Measurements from ENCODE around the gene ACTA1. TPM values are rescaled to one million over a fixed set of nuclear protein-coding genes. Genes with fewer than 3 reads are reported as not detected.
"Not testable (repeated sequence)": the region's sequence is repeated elsewhere in the genome, so short reads cannot be mapped to it uniquely, and the experiment has no call there.

ACTA1 gene
- total RNA-seq, 1 donor, result not detected

DNA sequence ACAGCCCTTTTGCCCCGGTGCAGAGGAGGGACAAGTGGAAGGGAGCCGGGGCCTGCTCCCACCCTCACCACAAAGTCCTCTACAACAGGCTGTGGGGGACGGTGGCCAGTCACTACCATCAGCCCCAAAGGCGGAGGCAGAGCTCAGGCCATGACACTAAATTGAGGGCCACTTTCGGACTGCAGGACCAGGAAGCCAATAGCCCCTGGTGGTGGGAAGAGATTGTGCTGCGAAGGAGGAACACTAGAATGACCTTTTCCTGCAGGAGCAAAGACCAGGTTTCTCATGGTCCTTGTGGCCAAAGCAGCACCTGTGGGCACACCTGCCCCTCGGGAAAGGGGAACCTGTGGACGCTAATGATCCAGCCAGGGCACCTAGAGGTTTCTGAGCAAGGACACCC is 30.3 kb downstream of the ACTA1 start:
- no peak for DNase-seq (ENCODE audit: low read depth)
- no peak overlapping the region for H3K4me3 ChIP-seq (ENCODE audit: low read depth, low read length)
- no peak for TF ChIP-seq CTCF (IDR thresholded peaks at IDR 0.05; ENCODE audit: insufficient read depth, low read length)

DNA sequence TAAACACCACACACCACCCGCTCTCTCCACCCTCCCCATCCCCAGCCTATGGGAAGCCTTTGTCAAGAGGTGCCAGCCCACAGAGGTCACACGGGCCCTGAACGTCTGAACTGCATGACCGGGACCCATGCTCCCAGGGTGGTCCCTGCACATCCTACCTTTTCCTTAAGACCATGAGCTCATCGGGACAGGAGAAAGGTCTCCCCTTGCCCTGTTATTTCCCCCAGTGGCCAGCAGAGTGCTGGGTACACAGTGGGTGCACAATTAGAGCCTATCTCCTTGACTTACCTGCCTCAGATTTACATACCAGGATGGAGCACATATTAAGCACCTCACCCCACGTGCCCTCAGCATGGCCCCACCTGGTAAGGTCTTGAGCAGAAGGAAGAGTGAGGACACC is 30.9 kb downstream of the ACTA1 start:
- no peak overlapping the region for H3K4me3 ChIP-seq (ENCODE audit: low read depth, low read length)
- TF ChIP-seq CTCF (IDR thresholded peaks at IDR 0.05; ENCODE audit: insufficient read depth, low read length), result no peak
- no peak for DNase-seq (ENCODE audit: low read depth)

- DNase-seq (ENCODE audit: low read depth); H3K4me3 ChIP-seq (ENCODE audit: low read depth, low read length): not testable (repeated sequence)
These were observed 31.6 kb downstream of the ACTA1 start for GRCh38 chr1:229402329-229402728.

DNA sequence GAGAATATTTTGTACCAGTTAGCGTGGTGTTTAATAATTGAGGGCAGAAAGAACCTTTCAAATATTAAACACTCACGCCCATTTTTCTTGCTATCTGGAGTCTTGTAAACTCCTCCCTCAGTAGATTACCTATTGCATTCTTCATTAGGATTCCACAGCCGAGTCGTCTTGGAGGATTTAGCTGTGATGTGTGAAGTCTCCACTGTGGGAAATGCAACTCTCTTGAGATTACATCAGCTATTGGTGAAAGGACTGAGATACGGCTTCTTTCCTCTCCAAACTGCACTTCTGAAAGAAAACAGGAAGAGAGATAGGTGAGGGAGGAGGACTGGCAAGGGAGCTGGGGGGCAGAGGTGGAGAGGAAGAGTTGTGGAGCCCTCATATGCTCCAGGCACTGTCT is 36.1 kb downstream of the ACTA1 start:
- DNase-seq (ENCODE audit: low read depth), result no peak
- H3K4me3 ChIP-seq (ENCODE audit: low read depth, low read length), result no peak overlapping the region
- TF ChIP-seq CTCF (IDR thresholded peaks at IDR 0.05; ENCODE audit: insufficient read depth, low read length), result no peak

- DNase-seq (ENCODE audit: low read depth), result no peak
- no peak overlapping the region for H3K4me3 ChIP-seq (ENCODE audit: low read depth, low read length)
- no peak for TF ChIP-seq CTCF (IDR thresholded peaks at IDR 0.05; ENCODE audit: insufficient read depth, low read length)
These were observed 37.2 kb downstream of the ACTA1 start for GRCh38 chr1:229396585-229397206.

DNA sequence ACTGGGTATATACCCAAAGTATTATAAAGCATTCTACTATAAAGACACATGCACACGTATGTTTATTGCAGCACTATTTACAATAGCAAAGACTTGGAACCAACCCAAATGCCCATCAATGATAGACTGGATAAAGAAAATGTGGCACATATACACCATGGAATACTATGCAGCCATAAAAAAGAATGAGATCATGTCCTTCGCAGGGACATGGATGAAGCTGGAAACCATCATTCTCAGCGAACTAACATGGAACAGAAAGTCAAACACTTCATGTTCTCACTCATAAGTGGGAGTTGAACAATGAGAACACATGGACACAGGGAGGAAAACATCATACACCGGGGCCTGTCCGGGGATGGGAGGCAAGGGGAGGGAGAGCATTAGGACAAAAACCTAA is 39.4 kb downstream of the ACTA1 start:
- H3K4me3 ChIP-seq (ENCODE audit: low read depth, low read length); DNase-seq (ENCODE audit: low read depth): not testable (repeated sequence)

- no peak for TF ChIP-seq CTCF (IDR thresholded peaks at IDR 0.05; ENCODE audit: insufficient read depth, low read length)
- no peak overlapping the region for H3K4me3 ChIP-seq (ENCODE audit: low read depth, low read length)
- no peak for DNase-seq (ENCODE audit: low read depth)
These were observed 41.0 kb downstream of the ACTA1 start for GRCh38 chr1:229392936-229393335.

DNA sequence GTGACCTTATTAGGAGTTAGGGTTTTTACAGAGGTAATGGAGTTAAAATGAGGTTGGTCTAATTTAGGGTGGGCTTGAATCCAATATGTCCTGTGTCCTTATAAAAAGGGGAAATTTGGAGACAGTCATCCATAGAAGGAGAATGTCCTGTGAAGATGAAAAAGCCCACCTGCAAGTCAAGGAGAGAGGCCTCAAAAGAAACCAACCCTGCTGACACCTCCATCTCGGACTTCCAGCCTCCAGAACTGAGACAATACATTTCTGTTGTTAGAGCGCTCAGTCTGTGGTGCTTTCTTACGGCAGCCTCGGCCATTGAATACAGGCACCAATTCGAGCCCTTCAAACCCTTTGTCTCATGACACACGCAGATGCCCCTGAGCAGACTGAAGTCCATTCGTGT is 43.8 kb downstream of the ACTA1 start:
- H3K4me3 ChIP-seq (ENCODE audit: low read depth, low read length), result no peak overlapping the region
- no peak for TF ChIP-seq CTCF (IDR thresholded peaks at IDR 0.05; ENCODE audit: insufficient read depth, low read length)

More for the DNA sequence above, 43.8 kb downstream of the ACTA1 start:
- DNase-seq (ENCODE audit: low read depth), result no peak

Measured in fibroblast of the aortic adventitia (primary cell).